HEK293 (cell line): ENCODE measurements around the gene TLL2.

Source experiments
- CTCF ChIP-seq: fragments of 450-650 bp; formaldehyde crosslinking; IDR thresholded peaks from 2 replicates; pipeline ENCODE4 v1.5.1; 2016; ENCODE audit warnings: missing biosample characterization, missing genetic modification characterization
- MEIS1 ChIP-seq: sonication (generic); formaldehyde crosslinking; IDR thresholded peaks from 2 replicates; pipeline ENCODE4 v1.8.1; 2022; ENCODE audit warnings: missing genetic modification reagents, mild to moderate bottlenecking, borderline replicate concordance
- ZEB2 ChIP-seq: fragments of 450-650 bp; formaldehyde crosslinking; IDR thresholded peaks from 2 replicates; pipeline ENCODE4 v1.5.1; 2016; ENCODE audit warnings: missing biosample characterization, missing genetic modification characterization
- ZNF214 ChIP-seq: fragments of 450-650 bp; formaldehyde crosslinking; IDR thresholded peaks from 2 replicates; pipeline ENCODE4 v1.5.1; 2017; ENCODE audit warnings: missing biosample characterization, mild to moderate bottlenecking, missing genetic modification characterization, borderline replicate concordance

GRCh38 chr10:96493871-96494525 lies 19.7 kb downstream of the TLL2 start:
- TF ChIP-seq CTCF (tag by site-specific recombination) (no peak), ZEB2 (tag by site-specific recombination) (no peak), MEIS1 (CRISPR knock-in tag) (no peak), ZNF214 (tag by site-specific recombination) (no peak)
